Measurements from ENCODE around the gene TOX2.

Gene TOX2

GRCh38 chr20:44075950-44076232, 161.2 kb downstream of the TOX2 start:
- no peak for DNase-seq (ENCODE audit: low spot score)

- DNase-seq (ENCODE audit: low spot score) = no peak
Measured at GRCh38 chr20:44079291-44079690, 164.6 kb downstream of the TOX2 start.

- DNase-seq (ENCODE audit: low spot score) = no peak
Measured at GRCh38 chr20:44080064-44080463, 165.4 kb downstream of the TOX2 start.

- DNase-seq (ENCODE audit: low spot score) = peak; percentile 89
Measured at GRCh38 chr20:44080646-44081267, 166.1 kb downstream of the TOX2 start.

- DNase-seq (ENCODE audit: low spot score) = no peak
Measured at GRCh38 chr20:44081476-44081875, 166.8 kb downstream of the TOX2 start.

- no peak for DNase-seq (ENCODE audit: low spot score)
Measured at GRCh38 chr20:44081888-44082287, 167.2 kb downstream of the TOX2 start.

GRCh38 chr20:44083220-44083933, 168.7 kb downstream of the TOX2 start:
- peak; percentile 53 for DNase-seq (ENCODE audit: low spot score)

- no peak for DNase-seq (ENCODE audit: low spot score)
Measured at GRCh38 chr20:44084439-44084838, 169.8 kb downstream of the TOX2 start.

GRCh38 chr20:44084891-44085290, 170.2 kb downstream of the TOX2 start:
- DNase-seq (ENCODE audit: low spot score) = no peak

- DNase-seq (ENCODE audit: low spot score) = no peak
Measured at GRCh38 chr20:44085616-44086434, 171.2 kb downstream of the TOX2 start.

- no peak for DNase-seq (ENCODE audit: low spot score)
Measured at GRCh38 chr20:44087051-44087856, 172.6 kb downstream of the TOX2 start.

- DNase-seq (ENCODE audit: low spot score) = no peak
Measured at GRCh38 chr20:44087857-44088120, 173.1 kb downstream of the TOX2 start.

- peak; percentile 71 for DNase-seq (ENCODE audit: low spot score)
Measured at GRCh38 chr20:44089987-44090674, 175.5 kb downstream of the TOX2 start.

GRCh38 chr20:44091026-44091425, 176.4 kb downstream of the TOX2 start:
- no peak for DNase-seq (ENCODE audit: low spot score)

GRCh38 chr20:44092551-44093248, 178.0 kb downstream of the TOX2 start:
- peak; percentile 42 for DNase-seq (ENCODE audit: low spot score)

- DNase-seq (ENCODE audit: low spot score) = no peak
Measured at GRCh38 chr20:44093249-44093582, 178.6 kb downstream of the TOX2 start.

- DNase-seq (ENCODE audit: low spot score) = no peak
Measured at GRCh38 chr20:44095831-44096230, 181.2 kb downstream of the TOX2 start.

- no peak for DNase-seq (ENCODE audit: low spot score)
Measured at GRCh38 chr20:44097521-44098255, 183.0 kb downstream of the TOX2 start.

- no peak for DNase-seq (ENCODE audit: low spot score)
Measured at GRCh38 chr20:44098256-44098630, 183.6 kb downstream of the TOX2 start.

- no peak for DNase-seq (ENCODE audit: low spot score)
Measured at GRCh38 chr20:44098657-44099056, 184.0 kb downstream of the TOX2 start.

GRCh38 chr20:44099832-44100231, 185.2 kb downstream of the TOX2 start:
- DNase-seq (ENCODE audit: low spot score) = no peak
